ENCODE measurements around the gene GANAB.
"Not testable (repeated sequence)": the region's sequence is repeated elsewhere in the genome, so short reads cannot be mapped to it uniquely, and the experiment has no call there.

The GANAB gene

DNA sequence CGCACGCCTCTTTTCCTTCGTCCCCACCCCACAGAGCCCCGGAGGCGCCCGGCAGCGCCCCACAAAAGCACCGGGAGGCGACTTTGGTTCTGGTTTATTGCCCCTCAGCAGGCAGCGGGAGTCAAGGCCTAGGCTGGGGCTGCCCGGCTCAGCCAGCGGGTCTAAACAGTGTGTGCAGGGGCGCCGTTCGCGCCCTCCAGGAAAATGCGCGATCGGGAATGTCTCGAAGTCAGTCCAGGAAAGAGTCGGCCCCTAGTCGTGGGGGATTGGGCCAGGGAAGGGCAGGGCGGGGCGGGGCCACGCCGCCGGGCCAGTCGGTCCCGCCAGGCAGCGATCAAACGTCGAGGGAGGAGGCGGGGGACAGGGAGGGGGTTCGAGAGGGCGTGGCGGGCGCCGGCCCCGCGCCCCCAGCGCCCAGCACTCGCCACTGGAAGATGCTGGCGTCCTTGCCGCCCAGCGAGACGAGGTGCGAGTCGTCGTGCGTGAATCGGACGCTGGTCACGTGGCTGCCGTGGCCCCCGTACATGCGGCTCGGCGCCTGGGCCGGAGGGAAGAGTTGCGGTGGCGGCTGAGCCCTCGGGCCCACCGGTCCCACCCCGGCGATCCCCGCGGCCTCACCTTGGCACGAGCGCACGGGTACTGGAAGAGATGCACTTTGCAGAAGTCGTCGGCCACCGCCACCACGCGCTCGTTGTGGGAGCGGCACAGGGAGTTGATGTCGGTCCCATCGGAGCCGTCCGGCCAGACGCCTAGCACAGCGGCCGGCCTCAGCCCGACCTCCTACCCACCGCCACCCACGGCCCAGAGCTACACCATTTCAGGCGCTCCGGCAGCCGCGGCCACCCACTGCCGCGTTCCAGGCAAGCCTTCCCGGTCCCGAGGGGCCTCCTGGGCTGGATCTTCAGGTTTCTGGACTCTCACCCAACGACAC lies 44.0 kb downstream of the GANAB start:
- in situ Hi-C loops (cut with MboI; ENCODE audit: low sequenced_read_pairs): no loop called here

DNA sequence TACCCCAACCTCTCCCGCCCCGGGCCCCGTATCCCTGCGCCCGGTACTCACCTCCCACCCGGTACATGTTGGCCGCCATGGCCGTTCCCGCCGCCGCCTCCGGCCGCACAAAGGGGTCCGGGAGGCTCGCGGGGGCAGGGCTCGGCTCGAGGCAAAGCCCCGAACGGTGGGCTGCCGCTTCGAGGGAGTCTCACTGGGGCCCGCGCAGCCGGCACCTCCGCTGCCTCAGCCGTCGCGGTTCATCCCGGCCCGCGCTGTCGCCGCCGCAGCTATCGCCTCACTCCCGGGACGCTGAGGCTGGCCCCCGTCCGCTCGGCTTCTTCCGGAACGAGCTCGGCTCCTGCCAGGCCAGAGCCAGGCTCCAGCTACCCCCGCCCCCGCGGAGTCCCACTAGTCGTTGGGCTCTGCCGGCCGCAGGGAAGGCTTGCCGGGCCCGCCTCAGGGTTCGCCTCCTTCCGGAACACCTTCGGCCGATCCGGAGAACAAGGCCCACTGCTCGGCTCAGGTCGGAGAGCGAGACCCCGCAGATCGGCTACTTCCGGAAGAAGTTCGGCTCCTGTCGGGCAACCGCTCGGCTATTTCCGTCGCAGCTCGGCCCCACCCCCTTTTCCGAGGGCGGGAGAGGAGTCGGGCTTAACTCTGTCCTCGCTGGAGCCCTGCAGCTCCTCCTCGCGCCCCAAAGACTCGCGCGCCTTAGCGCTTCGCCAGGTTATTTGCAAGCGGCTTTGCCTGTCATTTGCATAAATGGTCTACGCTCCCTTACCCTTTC lies 44.9 kb downstream of the GANAB start, which contains the start of gene MTA2:
MTA2 (minus strand) TSS at position 494 of the 769 bp plus-strand sequence; CDS start at position 79, 415 bp downstream.
- in situ Hi-C loops (cut with MboI; ENCODE audit: low sequenced_read_pairs): no loop called here

DNA sequence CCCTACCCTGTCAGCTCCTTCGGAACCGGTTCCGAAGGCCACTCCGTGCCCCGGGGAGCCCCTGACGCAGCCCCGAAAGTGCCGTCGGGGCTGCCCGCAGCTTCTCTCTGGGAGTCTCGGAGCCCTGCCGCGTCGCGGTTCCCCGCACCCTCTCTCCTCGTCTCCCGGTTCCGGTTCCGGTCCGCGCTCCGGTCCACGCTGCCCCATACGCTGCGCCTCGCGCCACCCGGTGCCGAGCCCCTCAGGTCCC lies 45.4 kb downstream of the GANAB start:
- in situ Hi-C loops (cut with MboI; ENCODE audit: low sequenced_read_pairs): no loop called here

DNA sequence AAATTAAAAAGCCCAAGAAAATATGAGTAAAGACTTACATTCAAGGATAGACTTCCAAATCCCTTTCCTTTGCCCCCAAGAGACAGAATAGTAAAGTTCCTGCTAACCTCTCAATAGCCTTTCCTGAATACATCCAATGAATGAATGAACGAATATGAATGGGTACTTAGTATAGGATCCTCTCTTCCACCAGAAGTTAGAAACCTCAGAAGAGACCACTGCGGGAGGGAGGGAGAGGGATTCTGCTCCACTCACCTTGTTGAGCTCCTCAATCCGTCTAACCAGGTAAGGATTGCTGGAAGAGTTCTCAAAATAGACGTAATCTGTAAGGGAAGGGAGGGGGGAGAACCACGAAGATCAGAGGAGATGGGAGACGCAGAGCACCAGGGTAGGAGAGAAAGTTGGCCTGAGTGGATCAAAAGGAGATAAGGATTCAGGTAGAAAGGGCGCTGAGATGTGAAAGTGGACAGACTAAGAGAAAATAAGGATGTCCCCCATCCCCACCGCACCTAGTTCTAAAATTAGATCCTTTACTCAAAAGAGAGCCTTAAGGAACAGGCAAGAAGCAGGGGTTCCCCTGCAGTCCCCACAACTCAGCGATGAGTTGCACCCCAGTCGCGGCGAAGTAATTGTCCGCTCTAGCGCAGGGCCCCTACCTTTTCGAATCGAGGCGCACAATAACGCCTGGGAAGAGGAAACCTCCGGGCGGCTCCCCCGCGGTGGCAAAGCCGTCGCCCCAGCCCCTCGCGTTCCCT lies 45.9 kb downstream of the GANAB start:
- in situ Hi-C loops (cut with MboI; ENCODE audit: low sequenced_read_pairs): no loop called here

DNA sequence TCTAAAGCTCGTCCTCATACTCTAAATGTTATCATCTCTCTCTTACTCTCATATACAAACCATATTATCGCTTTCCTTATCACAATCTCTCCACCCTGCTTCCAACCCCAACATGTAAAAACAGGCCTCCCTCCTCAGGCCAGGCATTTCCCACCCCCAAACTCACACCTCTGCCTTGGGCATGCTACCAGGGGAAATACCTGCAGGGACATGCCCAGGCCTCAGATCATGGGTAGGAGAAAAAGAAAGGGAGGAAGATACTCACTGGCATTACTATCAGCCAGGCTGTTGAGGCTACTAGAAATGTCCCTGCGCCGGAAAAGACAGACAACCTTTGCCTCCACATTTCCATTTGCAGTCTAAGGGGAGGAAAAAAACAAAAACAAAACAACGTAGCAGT lies 46.5 kb downstream of the GANAB start:
- in situ Hi-C loops (cut with MboI; ENCODE audit: low sequenced_read_pairs): no loop called here

DNA sequence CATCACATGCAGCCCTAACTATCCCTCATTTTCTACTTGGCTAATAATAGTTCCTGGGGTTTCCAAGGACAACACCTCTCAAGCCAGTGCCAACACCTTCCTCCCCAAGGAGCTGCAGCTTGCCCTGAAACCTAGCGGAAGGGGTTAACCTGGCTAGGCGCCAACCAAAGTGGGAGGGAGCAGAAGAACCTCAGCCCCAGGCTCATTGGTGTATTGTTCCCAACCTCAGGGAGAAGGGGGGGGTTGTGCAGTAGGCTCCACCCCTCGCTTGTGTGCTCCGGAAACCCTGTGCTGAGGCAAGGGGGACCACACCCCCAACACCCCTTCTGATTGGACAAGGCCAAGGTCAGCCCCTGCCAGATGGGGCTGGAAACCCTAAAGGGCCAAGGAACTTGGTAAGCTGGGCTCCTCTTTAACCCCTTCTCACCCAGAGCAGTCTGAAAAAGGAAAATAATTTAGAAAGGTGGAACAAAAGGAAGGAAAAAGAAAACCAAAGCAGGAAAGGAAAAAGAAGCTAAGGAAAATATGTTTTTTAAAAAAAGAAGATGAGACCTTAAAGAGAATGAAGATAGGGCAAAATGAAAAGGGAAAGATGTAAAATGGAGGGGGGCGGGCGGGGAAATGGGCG lies 47.2 kb downstream of the GANAB start:
- in situ Hi-C loops (cut with MboI; ENCODE audit: low sequenced_read_pairs): no loop called here

DNA sequence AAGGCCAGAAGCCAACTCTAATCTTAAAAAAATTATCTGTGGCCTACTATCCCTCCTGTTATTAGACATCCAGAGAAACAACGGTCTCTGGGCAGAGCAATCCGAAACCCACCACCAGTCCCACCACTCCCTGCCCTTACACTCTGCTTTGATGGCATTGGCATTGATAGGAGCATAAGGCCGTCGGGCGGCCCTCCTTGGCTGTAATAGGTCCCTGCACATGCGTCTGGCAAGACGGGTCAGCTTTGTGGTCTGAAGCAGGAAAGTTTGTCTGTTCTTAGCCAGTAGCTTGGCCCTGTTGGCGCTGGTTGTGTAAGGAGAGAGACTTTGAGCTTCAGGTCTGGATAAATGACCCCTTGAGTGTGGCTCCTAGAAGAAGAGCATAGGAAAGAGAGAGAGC lies 51.3 kb downstream of the GANAB start:
- in situ Hi-C loops (cut with MboI; ENCODE audit: low sequenced_read_pairs): no loop called here

DNA sequence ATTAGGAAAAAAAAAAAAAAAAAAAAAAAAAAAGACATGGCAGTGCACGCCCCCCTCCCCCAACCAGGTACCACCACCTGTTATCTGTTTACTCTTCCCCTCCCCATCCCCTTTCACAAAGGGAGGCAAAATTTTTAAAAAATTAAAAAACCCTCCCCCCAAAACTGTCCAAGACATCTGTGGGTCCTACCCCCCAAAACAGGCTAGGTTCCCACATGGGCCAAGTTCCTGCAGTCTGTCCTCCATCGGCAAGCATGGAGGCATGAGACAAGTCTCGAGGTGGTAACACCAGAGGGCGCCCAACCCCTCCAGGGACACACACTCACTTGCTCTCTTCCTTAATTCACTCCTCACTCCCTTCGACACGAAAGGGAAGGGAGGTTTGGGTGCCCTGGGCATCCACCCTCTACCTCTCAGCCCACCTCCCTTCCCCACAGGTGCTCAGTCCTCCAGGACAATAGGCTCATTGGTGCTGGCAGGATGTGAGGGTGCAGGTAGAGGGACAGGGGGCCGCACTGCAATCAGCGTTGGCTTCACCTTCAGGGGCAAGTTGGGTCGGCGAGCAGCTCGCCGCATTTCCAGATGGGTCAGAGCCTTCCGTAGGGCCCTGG lies 52.9 kb downstream of the GANAB start:
- in situ Hi-C loops (cut with MboI; ENCODE audit: low sequenced_read_pairs): no loop called here

DNA sequence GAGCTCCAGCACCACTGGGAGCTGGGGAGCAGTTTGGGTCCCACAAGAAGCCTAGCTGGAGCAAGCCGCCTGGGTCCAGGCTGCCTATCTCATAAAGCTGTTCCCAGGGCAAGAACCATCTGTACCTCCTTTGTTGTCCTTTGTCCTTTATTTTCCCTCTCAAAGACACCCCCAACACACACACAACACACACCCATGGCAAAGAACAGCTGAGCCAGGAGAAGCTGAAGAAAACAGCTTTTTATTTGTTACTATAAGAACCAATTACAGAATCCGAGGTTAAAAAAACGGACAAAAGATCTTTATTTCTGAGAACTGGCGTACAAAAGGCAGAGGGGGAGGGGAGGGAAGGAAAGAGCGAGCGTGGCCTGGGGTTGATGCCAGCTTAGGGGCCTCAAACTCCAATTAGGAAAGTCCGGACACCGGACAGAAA lies 53.4 kb downstream of the GANAB start:
- in situ Hi-C loops (cut with MboI; ENCODE audit: low sequenced_read_pairs): no loop called here

DNA sequence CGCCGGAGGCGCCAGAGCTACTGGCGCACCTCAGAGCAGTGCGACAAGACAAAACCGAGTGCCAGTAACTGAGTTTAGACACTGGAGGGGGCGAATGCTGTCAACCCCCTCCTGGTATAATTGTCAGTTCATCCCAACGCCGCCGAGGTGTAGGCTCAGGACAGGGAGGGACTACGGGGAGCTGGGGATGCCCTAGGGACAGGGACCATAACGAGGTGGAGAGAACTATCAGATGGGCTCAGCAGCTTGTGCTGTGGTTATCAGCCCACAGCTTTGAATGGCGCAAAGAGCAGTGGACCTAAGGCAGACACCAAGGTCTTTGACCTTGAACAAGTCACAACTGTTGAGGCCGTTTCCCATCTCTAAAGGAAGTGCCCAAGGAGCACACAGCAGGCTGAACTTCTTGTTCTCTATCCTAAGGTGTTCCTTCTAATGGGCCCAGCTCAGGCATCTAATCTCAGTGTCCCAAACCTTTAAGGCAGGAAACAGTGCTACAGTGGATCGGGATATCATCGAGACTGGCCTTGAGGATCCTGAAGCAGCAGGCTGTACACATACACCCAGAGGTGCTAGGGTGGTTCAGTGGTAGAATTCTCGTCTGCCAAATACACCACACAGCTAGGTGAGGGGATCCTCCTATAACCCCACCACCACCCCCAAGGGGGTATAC lies 54.1 kb downstream of the GANAB start:
- in situ Hi-C loops (cut with MboI; ENCODE audit: low sequenced_read_pairs): no loop called here

DNA sequence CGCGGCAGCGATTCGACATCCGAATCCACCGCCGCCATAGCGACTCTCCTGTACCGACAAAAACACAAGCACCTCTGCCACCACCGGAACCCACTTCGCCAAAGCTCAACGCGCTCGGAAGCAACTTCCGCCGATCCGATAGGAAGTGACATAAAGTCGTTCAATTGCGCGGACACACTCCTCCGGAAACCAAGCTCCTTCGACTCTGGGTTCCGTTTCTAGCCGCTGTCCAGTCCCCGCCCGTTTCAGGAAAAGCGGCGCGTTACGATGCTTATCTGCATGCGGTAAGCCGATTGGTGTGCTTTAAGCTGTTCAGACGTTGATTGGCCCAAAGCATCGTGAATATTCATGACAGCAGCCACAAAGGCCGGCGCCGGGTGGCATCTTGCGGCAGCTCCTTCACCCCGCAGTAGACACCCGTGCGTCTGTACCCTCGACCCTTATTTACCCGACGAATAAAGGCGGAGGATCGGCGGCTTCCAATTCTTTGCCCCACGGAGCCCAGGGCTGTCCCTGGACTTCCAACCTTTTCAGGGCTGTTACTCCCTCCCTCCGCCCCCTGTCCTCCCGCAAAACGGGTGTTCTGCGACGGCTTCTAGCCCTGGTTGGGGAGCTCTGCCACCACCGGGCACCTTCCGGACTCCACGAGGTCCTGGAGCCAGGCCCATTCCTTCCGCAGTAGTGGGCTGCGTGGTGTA lies 54.8 kb downstream of the GANAB start, which contains the start of gene TUT1:
TUT1 (minus strand) TSS at position 76 of the 698 bp plus-strand sequence; CDS start at position 38, 38 bp downstream.
- in situ Hi-C loops (cut with MboI; ENCODE audit: low sequenced_read_pairs): no loop called here

DNA sequence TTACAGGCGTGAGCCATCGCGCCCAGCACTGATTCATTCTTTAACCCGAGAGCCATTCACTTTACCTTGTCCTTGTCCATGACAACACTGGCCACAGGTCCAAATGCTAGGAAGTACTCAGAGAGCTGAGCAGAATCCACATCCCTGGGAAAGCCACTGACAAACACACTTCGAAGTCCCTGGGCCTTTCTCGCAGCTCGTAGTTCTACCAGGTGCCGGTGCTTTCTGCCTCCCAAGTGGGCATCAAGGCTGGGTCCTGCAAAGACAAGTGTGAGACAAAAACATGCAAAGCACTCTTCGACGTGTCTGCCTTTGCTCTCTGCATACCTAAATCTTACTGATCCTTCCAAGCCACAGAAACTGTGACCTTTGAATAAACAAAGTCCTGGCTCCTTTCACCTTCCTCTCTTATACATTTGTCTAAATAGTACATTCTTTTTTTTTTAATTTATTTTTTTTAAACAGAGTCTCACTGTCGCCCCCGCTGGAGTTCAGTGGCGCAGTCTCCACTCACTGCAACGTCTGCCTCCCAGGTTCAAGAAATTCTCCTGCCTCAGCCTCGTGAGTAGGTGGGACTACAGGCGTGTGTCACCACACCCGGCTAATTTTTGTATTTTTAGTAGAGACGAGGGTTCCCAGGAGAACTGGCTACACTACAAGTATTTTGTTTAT lies 57.3 kb downstream of the GANAB start:
- in situ Hi-C loops (cut with MboI; ENCODE audit: low sequenced_read_pairs): no loop called here

DNA sequence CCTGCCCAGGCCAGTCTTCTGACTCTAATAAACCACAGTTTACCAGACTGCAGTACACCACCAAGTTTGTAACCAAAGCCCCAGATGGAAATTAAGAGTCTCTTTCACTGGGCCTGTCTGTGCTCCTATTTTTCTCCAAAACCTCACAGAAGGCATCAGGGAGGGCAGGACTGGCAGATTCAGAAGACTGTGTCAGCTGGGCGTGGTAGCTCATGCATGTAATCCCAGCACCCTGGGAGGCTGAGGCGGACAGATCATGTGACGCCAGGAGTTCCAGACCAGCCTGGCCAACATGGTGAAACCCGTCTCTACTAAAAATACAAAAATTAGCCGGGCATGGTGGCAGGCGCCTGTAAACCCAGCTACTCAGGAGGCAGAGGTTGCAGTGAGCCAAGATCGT lies 61.1 kb downstream of the GANAB start:
- in situ Hi-C loops (cut with MboI; ENCODE audit: low sequenced_read_pairs): not testable (repeated sequence)

DNA sequence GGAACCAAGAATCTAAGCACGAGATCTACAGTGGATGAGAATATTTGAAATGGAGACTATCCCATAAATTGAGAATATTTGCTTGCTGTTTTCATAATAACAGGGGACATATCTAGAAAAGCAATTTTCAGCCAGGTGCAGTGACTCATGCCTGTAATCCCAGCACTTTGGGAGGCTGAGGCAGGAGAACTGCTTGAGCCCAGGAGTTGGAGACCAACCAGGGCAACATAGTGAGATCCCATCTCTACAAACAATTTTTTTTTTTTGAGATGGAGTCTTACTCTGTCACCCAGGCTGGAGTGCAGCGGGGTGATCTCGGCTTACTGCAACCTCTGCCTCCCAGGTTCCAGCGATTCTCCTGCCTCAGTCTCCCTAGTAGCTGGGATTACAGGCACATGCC lies 64.7 kb downstream of the GANAB start:
- in situ Hi-C loops (cut with MboI; ENCODE audit: low sequenced_read_pairs): not testable (repeated sequence)

DNA sequence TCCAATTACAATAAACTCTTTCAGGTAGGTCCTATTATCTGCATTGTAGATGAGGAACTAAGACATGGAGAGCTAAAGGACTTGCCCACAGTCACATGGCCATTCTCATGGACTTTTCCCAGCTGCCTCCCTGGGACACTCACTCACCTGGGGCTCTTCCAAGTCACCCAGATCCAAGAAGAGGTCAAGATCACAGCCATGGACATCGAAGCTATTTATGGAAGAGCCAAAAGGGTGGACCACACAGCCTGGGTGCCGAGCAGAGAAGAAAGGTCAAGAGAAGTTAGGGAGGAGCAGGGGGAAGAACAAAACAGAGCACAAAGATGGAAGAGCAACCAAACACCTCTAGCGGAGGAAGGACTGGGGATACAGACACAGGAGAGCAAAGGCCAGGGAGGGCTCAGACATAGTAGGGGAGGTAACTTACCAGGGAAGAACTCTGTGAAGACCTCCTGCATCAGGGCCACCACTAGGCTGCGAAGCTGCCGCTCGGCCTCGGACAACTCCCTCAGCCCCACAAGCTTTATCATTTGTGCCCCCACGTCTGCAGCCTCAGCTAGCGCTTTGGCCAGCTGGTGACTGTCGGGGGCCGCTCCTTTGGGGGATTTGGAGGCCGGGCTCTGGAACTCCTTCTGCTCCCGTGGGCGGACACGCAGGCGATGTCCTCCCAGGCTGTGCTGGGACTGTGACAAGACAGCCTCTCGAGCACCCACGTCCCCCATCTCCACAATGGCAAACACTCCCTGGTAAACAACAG lies 65.3 kb downstream of the GANAB start:
- in situ Hi-C loops (cut with MboI; ENCODE audit: low sequenced_read_pairs): no loop called here

DNA sequence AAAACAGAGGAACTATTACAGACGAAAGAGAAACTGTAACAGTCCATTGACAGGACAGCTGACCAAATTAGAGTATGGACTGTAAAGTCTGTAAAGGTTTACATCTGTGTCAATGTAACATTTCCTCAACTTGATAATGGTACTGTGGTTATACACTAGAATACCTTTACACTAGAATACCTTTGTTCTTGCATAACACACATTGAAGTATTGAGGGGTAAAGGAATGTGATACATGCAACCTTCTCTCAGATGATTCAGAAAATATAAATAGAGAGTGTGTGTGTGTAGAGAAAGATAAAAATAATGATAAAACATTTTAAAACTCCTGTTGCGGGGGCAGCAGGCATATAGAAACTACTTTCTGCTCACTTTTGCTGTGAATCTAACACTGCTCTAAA lies 67.2 kb downstream of the GANAB start:
- in situ Hi-C loops (cut with MboI; ENCODE audit: low sequenced_read_pairs): no loop called here

DNA sequence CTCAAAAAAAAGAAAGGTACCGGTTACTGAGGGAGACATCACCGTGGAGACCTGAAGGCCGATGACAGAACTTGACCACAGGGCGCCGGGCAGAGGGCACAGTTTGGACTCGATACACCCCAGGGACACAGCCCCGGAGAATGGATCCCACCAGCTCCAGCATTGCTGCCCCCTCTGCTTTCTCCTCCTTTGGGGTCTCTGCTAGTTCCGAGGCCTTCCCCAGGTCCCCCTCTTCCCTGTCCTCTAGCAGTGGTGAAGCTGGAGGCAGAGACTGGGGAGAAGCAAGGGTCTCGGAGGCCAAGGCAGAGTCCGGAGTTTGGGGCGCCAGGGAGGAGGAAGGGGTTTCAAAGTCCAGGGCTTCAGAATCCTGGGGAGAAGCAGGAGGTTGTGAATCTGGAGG lies 67.9 kb downstream of the GANAB start:
- in situ Hi-C loops (cut with MboI; ENCODE audit: low sequenced_read_pairs): no loop called here
